GM19397 (cell line): Measurements from ENCODE around the gene EXT2.

Experiments used
- ATAC-seq: cut with Tn5 transposase; IDR thresholded peaks from one replicate; pipeline ENCODE4 v1.9.1; 2021; ENCODE audit warnings: mild to moderate bottlenecking, moderate library complexity; ENCODE audit not compliant: unreplicated experiment

Gene EXT2

GRCh38 chr11:44198146-44198724 lies 102.8 kb downstream of the EXT2 start:
- no peak for ATAC-seq

GRCh38 chr11:44199298-44199697 lies 103.8 kb downstream of the EXT2 start:
- no peak for ATAC-seq

GRCh38 chr11:44199816-44200215 lies 104.3 kb downstream of the EXT2 start:
- ATAC-seq, result no peak

GRCh38 chr11:44203270-44204043 lies 108.0 kb downstream of the EXT2 start:
- no peak for ATAC-seq

GRCh38 chr11:44205352-44205751 lies 109.9 kb downstream of the EXT2 start:
- ATAC-seq, result no peak

- no peak for ATAC-seq
Observed at GRCh38 chr11:44205836-44206235, 110.4 kb downstream of the EXT2 start.

- ATAC-seq, result no peak
Observed at GRCh38 chr11:44207292-44207691, 111.8 kb downstream of the EXT2 start.

- no peak for ATAC-seq
Observed at GRCh38 chr11:44208976-44209603, 113.6 kb downstream of the EXT2 start.

GRCh38 chr11:44212128-44212527 lies 116.7 kb downstream of the EXT2 start:
- ATAC-seq, result no peak

GRCh38 chr11:44213148-44213547 lies 117.7 kb downstream of the EXT2 start:
- ATAC-seq, result no peak

- ATAC-seq, result no peak
Observed at GRCh38 chr11:44217432-44217831, 122.0 kb downstream of the EXT2 start.

GRCh38 chr11:44219830-44220796 lies 124.6 kb downstream of the EXT2 start:
- ATAC-seq, result no peak

- no peak for ATAC-seq
Observed at GRCh38 chr11:44221456-44221855, 126.0 kb downstream of the EXT2 start.

- no peak for ATAC-seq
Observed at GRCh38 chr11:44221992-44222391, 126.5 kb downstream of the EXT2 start.

GRCh38 chr11:44223238-44223637 lies 127.8 kb downstream of the EXT2 start:
- no peak for ATAC-seq

- ATAC-seq, result no peak
Observed at GRCh38 chr11:44224867-44225501, 129.5 kb downstream of the EXT2 start.

- no peak for ATAC-seq
Observed at GRCh38 chr11:44226490-44226889, 131.0 kb downstream of the EXT2 start.

GRCh38 chr11:44226945-44227344 lies 131.5 kb downstream of the EXT2 start:
- ATAC-seq, result no peak

GRCh38 chr11:44228379-44228778 lies 132.9 kb downstream of the EXT2 start:
- ATAC-seq, result no peak

- no peak for ATAC-seq
Observed at GRCh38 chr11:44229098-44229497, 133.6 kb downstream of the EXT2 start.

GRCh38 chr11:44229624-44230023 lies 134.1 kb downstream of the EXT2 start:
- no peak for ATAC-seq
